Measurements from ENCODE around the gene MTA2. TPM values are rescaled to one million over a fixed set of nuclear protein-coding genes. Genes with fewer than 3 reads are reported as not detected.

The MTA2 gene
- total and polyA plus RNA-seq, 2 of the 8 experiments (the other 6 are each of a cell fraction or from before 2014, with no cell fraction given) = 25.7 to 114 TPM

DNA sequence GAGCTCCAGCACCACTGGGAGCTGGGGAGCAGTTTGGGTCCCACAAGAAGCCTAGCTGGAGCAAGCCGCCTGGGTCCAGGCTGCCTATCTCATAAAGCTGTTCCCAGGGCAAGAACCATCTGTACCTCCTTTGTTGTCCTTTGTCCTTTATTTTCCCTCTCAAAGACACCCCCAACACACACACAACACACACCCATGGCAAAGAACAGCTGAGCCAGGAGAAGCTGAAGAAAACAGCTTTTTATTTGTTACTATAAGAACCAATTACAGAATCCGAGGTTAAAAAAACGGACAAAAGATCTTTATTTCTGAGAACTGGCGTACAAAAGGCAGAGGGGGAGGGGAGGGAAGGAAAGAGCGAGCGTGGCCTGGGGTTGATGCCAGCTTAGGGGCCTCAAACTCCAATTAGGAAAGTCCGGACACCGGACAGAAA, 8.7 kb downstream of the MTA2 start (continued):
- TF ChIP-seq, protein P1, sequence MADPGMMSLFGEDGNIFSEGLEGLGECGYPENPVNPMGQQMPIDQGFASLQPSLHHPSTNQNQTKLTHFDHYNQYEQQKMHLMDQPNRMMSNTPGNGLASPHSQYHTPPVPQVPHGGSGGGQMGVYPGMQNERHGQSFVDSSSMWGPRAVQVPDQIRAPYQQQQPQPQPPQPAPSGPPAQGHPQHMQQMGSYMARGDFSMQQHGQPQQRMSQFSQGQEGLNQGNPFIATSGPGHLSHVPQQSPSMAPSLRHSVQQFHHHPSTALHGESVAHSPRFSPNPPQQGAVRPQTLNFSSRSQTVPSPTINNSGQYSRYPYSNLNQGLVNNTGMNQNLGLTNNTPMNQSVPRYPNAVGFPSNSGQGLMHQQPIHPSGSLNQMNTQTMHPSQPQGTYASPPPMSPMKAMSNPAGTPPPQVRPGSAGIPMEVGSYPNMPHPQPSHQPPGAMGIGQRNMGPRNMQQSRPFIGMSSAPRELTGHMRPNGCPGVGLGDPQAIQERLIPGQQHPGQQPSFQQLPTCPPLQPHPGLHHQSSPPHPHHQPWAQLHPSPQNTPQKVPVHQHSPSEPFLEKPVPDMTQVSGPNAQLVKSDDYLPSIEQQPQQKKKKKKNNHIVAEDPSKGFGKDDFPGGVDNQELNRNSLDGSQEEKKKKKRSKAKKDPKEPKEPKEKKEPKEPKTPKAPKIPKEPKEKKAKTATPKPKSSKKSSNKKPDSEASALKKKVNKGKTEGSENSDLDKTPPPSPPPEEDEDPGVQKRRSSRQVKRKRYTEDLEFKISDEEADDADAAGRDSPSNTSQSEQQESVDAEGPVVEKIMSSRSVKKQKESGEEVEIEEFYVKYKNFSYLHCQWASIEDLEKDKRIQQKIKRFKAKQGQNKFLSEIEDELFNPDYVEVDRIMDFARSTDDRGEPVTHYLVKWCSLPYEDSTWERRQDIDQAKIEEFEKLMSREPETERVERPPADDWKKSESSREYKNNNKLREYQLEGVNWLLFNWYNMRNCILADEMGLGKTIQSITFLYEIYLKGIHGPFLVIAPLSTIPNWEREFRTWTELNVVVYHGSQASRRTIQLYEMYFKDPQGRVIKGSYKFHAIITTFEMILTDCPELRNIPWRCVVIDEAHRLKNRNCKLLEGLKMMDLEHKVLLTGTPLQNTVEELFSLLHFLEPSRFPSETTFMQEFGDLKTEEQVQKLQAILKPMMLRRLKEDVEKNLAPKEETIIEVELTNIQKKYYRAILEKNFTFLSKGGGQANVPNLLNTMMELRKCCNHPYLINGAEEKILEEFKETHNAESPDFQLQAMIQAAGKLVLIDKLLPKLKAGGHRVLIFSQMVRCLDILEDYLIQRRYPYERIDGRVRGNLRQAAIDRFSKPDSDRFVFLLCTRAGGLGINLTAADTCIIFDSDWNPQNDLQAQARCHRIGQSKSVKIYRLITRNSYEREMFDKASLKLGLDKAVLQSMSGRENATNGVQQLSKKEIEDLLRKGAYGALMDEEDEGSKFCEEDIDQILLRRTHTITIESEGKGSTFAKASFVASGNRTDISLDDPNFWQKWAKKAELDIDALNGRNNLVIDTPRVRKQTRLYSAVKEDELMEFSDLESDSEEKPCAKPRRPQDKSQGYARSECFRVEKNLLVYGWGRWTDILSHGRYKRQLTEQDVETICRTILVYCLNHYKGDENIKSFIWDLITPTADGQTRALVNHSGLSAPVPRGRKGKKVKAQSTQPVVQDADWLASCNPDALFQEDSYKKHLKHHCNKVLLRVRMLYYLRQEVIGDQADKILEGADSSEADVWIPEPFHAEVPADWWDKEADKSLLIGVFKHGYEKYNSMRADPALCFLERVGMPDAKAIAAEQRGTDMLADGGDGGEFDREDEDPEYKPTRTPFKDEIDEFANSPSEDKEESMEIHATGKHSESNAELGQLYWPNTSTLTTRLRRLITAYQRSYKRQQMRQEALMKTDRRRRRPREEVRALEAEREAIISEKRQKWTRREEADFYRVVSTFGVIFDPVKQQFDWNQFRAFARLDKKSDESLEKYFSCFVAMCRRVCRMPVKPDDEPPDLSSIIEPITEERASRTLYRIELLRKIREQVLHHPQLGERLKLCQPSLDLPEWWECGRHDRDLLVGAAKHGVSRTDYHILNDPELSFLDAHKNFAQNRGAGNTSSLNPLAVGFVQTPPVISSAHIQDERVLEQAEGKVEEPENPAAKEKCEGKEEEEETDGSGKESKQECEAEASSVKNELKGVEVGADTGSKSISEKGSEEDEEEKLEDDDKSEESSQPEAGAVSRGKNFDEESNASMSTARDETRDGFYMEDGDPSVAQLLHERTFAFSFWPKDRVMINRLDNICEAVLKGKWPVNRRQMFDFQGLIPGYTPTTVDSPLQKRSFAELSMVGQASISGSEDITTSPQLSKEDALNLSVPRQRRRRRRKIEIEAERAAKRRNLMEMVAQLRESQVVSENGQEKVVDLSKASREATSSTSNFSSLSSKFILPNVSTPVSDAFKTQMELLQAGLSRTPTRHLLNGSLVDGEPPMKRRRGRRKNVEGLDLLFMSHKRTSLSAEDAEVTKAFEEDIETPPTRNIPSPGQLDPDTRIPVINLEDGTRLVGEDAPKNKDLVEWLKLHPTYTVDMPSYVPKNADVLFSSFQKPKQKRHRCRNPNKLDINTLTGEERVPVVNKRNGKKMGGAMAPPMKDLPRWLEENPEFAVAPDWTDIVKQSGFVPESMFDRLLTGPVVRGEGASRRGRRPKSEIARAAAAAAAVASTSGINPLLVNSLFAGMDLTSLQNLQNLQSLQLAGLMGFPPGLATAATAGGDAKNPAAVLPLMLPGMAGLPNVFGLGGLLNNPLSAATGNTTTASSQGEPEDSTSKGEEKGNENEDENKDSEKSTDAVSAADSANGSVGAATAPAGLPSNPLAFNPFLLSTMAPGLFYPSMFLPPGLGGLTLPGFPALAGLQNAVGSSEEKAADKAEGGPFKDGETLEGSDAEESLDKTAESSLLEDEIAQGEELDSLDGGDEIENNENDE (IDR thresholded peaks at IDR 0.05; ENCODE audit: insufficient replicate concordance, low read length) = no peak

All from H1 (cell line).